Measurements from ENCODE around the gene CMIP. TPM values are rescaled to one million over a fixed set of nuclear protein-coding genes. Genes with fewer than 3 reads are reported as not detected.
A peak's percentile ranks its signal among the peaks of the same experiment; 100 is the strongest.

CMIP gene
- total RNA-seq, 2 donors from 2014 or later: 35.5 to 51.5 TPM

GRCh38 chr16:81592353-81592866 lies 147.8 kb downstream of the CMIP start:
- H3K36me3 Mint-ChIP-seq: no peaks in the 10 kb centered on the region
- ATAC-seq (no peak), DNase-seq (ENCODE audit: low spot score in 2 of 2) (no peak)
- no peaks in the 10 kb centered on the region for H3K9me3 Mint-ChIP-seq
- peak overlapping the region in 1 of 2 donors; percentile 32 for H3K27ac Mint-ChIP-seq

DNA sequence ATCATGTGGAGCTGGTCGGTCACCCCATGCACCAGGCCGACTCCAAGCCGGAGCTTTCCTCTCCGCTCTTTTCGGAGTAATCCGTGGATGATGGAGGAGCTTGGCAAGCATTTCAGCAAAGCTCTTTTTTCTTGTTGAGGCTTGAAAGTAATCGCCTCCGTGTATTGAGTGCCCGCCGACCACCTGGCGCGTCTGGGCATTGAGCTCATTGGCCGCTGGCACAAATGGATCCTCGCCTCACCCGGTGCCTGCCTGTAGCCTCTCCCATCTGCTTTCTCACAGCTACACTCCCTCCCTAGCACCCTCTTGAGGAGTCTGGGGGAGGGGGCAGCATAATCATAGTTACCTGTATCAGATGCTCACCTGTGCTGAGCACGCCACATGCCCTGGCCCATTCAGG lies 148.9 kb downstream of the CMIP start:
- DNase-seq (ENCODE audit: low spot score in 2 of 2) (no peak), ATAC-seq (no peak)
- H3K36me3 Mint-ChIP-seq: no peaks in the 10 kb centered on the region
- H3K27ac Mint-ChIP-seq: no peak overlapping the region
- H3K9me3 Mint-ChIP-seq: no peaks in the 10 kb centered on the region

- peak; percentile 44 to 79 for ATAC-seq
- Mint-ChIP-seq H3K9me3 (no peaks in the 10 kb centered on the region), H3K27ac (peak overlapping the region; percentile 51 to 81), H3K36me3 (no peaks in the 10 kb centered on the region)
- no peak for DNase-seq (ENCODE audit: low spot score in 2 of 2)
Observed at GRCh38 chr16:81595629-81596292, 151.2 kb downstream of the CMIP start.

GRCh38 chr16:81597079-81597658 lies 152.6 kb downstream of the CMIP start:
- DNase-seq (ENCODE audit: low spot score in 2 of 2) (no peak), ATAC-seq (no peak)
- Mint-ChIP-seq H3K27ac (no peak overlapping the region), H3K36me3 (no peaks in the 10 kb centered on the region), H3K9me3 (no peaks in the 10 kb centered on the region)

GRCh38 chr16:81598083-81598482 lies 153.5 kb downstream of the CMIP start:
- ATAC-seq (no peak), DNase-seq (ENCODE audit: low spot score in 2 of 2) (no peak)
- Mint-ChIP-seq H3K36me3 (no peaks in the 10 kb centered on the region), H3K9me3 (no peaks in the 10 kb centered on the region), H3K27ac (peak overlapping the region in 1 of 2 donors; percentile 2)

- no peak for ATAC-seq
- H3K27ac Mint-ChIP-seq: peak overlapping the region in 1 of 2 donors; percentile 80
- H3K36me3 Mint-ChIP-seq: no peaks in the 10 kb centered on the region
- DNase-seq (ENCODE audit: low spot score in 2 of 2): no peak
- no peaks in the 10 kb centered on the region for H3K9me3 Mint-ChIP-seq
Observed at GRCh38 chr16:81599034-81599744, 154.6 kb downstream of the CMIP start.

DNA sequence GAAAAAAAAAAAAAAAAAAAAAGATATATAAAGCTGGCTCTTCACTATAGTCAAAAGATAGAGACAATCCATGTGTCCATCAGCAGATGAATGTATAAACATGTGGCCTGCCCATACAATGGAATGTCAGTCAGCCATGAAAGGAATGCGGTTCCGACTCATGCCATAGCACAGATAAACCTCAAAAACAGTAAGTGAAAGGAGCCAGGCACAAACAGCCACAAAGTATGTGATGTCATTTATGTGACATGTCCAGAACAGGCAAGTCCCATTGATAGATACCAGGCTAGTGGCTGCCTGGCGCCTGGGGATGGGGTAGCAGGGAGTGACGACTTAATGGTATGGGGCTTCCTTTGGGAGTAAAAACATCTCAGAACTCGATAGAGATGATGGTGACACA lies 155.7 kb downstream of the CMIP start:
- H3K27ac Mint-ChIP-seq: no peak overlapping the region
- H3K9me3 Mint-ChIP-seq: no peaks in the 10 kb centered on the region
- ATAC-seq (peak in 1 of 2 donors; percentile 53), DNase-seq (ENCODE audit: low spot score in 2 of 2) (no peak)
- H3K36me3 Mint-ChIP-seq: no peaks in the 10 kb centered on the region

DNA sequence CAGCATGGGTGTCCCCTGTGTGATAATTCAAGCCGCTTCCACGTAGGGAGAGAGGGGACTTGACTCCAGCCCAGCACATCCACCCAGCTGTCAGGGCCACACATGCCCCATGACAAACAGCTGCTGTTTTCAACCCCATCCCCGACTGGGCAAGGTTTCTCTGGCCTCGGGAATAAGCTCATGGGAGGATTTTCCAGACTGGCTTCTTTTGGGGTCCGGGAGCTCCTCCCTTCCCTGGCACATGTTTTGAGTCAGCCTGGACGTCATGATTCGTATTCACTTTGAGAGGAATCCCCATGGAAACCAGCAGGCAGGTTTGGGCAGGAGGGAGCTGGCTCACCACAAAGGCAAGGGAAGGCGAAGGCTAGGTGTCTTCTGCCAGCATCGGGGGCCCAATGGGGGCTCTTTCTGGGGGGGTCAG lies 156.4 kb downstream of the CMIP start:
- no peaks in the 10 kb centered on the region for H3K9me3 Mint-ChIP-seq
- DNase-seq (ENCODE audit: low spot score in 2 of 2) (no peak), ATAC-seq (no peak)
- no peak overlapping the region for H3K27ac Mint-ChIP-seq
- no peaks in the 10 kb centered on the region for H3K36me3 Mint-ChIP-seq

DNA sequence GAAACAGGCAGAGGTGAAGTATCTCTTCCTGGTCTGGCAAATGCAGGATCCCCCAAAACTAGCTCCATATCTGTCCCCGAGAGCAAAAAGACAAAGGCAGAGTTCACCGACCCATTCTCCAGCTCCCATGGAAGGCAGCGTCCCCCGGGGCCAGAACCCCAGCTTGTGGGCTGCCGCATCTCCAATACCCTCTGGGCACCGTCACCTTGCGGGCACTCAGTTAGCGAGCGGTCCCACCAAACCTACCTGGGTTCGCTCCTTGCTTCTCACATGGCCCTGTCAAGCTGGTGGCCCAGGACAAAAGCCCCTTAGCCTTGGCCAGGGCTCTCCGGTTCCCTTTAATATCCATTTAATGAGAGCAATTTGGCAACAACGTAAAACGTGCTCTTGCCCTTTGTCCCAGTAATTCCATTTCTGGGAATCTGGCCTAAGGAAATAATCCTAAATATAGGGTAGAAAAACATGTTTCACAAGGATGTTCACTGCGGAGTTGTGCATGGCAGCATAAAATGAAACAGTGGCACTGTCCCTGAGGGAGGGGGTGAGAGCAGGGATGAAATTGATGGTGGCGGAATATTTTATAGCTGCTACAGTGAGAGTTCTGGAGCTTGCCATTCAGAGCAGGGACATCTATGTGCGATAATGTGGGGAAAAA lies 157.1 kb downstream of the CMIP start:
- ATAC-seq (no peak), DNase-seq (ENCODE audit: low spot score in 2 of 2) (no peak)
- no peaks in the 10 kb centered on the region for H3K36me3 Mint-ChIP-seq
- H3K9me3 Mint-ChIP-seq: no peaks in the 10 kb centered on the region
- no peak overlapping the region for H3K27ac Mint-ChIP-seq

DNA sequence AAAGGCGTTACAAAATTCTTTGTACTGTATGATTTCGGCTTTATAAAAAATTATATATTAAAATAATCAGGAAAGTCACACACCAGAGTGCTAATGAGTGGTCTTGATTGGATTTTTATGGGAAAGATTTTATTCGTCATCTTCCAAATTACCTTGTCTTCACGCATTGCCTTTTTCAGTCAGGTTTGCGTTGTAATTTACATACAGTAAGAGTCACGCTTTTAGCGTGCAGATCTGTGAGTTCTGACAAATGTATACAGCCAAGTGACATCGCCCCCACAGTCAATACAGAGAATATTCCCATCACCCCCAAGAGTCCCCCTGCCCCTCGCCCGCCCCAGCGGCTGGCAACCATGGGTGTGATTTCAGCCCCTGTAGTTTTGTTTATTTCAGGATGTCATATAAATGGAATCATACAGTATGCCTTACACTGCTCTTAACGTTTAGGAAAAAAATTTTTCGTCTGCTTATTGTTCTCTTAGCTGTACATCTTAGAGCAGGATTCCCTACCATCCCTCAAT lies 157.7 kb downstream of the CMIP start:
- H3K9me3 Mint-ChIP-seq: no peaks in the 10 kb centered on the region
- H3K27ac Mint-ChIP-seq: no peak overlapping the region
- DNase-seq (ENCODE audit: low spot score in 2 of 2): no peak

DNA sequence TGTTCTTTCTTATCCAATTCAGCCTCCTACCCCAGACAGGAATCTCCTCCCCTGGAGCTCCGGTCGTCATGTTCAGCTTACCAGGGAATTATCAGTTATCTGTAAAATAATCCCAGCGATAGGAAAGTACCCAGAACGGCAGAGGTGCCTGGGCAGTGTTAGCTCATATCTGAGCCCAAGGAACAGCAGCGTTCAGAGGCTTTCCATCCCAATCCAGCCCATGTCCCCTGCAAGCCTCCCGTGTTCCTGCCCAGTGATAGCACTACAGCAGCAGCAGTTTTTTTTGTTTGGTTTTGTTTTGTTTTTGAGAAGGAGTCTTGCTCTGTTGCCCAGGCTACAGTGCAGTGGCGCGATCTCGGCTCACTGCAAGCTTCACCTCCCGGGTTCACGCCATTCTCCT lies 158.2 kb downstream of the CMIP start:
- Mint-ChIP-seq H3K36me3 (no peaks in the 10 kb centered on the region), H3K9me3 (no peaks in the 10 kb centered on the region), H3K27ac (no peak overlapping the region)
- no peak for DNase-seq (ENCODE audit: low spot score in 2 of 2)
- no peak for ATAC-seq

More for the DNA sequence above, 157.7 kb downstream of the CMIP start:
- no peak for ATAC-seq
- H3K36me3 Mint-ChIP-seq: no peaks in the 10 kb centered on the region

DNA sequence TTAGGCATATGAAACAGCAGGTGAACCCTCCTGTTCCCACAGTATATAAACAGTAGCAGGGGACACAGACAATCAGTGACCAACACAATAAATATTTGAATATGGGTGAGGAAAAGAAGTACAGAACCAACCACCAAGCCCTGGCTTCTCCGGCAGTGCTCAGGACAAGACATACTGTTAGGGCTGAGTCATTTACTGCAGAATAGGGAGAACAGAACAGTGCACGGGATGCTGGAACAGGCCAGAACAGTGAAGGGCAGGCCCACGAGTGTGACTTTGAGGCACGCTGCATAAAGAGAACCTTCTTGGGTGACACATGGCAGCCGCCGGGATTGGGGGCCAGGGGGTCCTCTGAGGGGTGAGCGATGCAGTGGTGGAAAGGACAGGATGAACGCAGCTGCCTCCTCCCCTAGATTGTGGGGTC lies 160.4 kb downstream of the CMIP start:
- ATAC-seq (no peak), DNase-seq (ENCODE audit: low spot score in 2 of 2) (no peak)
- Mint-ChIP-seq H3K36me3 (no peaks in the 10 kb centered on the region), H3K9me3 (no peaks in the 10 kb centered on the region), H3K27ac (peak overlapping the region in 1 of 2 donors; percentile 26)

DNA sequence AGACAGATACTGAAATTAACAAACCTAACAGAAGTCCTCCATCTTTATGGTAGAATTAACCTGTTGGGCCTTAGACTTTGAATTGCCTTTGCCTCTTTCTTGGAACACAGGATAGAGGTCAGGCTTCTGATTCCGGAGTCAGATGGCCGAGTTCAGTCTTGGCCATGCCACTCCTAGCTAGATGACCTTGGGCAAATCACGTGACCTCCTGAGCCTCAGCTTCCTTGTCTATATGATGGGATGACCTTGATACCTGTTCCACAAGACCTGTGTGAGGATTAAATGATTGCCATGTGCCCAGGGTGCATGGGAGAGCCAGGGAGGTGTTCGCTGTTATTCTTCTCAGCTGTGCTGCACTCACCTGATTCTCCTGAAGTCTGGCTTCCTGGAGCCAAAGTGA lies 161.4 kb downstream of the CMIP start:
- no peak for DNase-seq (ENCODE audit: low spot score in 2 of 2)
- Mint-ChIP-seq H3K36me3 (no peaks in the 10 kb centered on the region), H3K9me3 (no peaks in the 10 kb centered on the region), H3K27ac (peak overlapping the region in 1 of 2 donors; percentile 14)
- no peak for ATAC-seq

DNA sequence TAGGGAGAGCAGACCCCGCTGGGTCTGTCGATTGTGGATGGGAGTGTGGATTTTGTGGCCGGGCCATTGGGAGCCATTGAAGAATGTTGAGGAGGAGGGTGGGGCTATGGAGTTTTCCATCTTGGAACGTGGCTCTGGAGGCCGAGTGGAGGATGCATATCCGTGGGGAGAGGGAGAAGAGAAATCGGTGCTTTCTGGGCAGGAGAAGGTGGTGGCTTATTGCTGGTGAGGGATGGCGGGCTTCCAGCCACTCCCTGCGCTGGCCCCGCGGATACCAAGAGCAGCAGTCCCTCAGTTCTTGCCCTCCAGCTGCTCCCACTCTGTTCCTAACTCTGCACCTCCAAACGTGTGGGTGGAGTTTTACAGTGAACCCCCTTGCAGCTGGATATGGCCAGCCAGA lies 162.4 kb downstream of the CMIP start:
- Mint-ChIP-seq H3K36me3 (no peaks in the 10 kb centered on the region), H3K27ac (peak overlapping the region in 1 of 2 donors; percentile 14), H3K9me3 (no peaks in the 10 kb centered on the region)
- DNase-seq (ENCODE audit: low spot score in 2 of 2) (no peak), ATAC-seq (no peak)

DNA sequence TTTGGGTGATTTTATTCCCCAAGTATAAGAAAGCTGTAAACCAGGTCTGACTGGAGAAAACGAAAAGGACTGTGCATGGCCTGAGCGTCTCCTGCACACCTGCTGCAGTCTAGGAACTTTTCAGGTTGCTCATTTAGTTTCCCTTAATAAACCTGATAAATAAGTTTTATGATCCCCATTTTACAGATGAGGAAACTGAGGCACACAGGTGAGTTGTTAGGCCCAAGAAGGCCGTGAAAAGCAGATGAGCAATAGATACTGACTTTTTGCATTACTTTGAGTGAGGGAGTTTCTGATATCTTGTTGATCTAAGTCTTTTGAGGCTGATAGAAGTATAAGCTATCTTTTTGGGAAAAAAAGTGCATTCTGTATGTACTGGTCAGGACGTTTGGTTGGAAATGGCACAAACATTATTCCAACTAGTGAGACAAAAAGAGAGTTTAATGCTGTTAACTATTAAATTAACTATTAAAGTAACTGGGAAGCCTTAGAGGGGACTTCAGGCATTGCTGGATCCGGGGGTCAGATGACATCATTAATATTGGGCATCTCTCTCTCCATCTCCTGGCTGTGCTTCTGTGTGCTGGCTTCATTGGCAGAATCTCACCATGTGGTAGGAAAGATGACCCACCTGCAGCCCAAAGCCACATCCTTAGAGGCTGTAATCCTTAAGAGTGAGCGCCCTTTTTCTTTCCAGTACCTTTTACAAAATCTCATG lies 163.4 kb downstream of the CMIP start:
- no peaks in the 10 kb centered on the region for H3K9me3 Mint-ChIP-seq
- DNase-seq (ENCODE audit: low spot score in 2 of 2) (no peak), ATAC-seq (no peak)
- no peak overlapping the region for H3K27ac Mint-ChIP-seq
- H3K36me3 Mint-ChIP-seq: no peaks in the 10 kb centered on the region

DNA sequence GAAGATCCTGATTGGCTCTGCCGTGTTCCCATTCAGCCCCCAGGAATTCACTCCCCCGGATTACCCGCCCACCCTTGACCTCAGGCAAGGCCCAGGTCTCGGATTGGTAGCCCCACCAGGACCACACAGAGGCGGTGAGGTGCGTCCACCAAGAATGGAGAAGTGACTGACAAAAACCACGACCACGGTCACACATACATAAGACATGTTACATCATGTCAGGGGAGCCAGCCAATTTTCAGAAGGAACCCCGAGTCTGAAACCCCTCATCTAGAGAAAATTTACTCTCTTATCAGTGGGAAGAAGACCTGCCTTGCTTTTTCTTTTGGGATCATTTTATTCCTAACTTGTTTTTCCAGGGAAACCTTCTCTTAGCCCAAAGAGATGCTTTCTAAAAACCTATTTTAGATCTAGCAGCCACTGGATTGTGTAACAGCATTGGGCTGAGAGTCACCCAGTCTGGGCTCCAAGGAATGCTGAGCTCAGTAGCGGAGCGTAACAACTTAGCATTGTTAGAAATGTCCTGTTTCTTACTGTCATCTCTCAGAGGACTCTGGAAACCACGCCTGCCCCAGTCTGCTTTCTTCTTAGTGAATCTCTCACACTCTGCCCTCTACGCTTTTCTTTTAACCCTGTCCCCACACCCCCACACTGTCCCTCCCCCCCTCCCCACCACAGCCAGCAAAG lies 164.1 kb downstream of the CMIP start:
- peak overlapping the region in 1 of 2 donors; percentile 57 for H3K27ac Mint-ChIP-seq
- no peaks in the 10 kb centered on the region for H3K9me3 Mint-ChIP-seq
- ATAC-seq (no peak), DNase-seq (ENCODE audit: low spot score in 2 of 2) (no peak)
- H3K36me3 Mint-ChIP-seq: no peaks in the 10 kb centered on the region
